HepG2 (cell line): ENCODE results near the gene TAP1. TPM values are rescaled to one million over a fixed set of nuclear protein-coding genes. Genes with fewer than 3 reads are reported as not detected.
A peak's percentile ranks its signal among the peaks of the same experiment; 100 is the strongest.

ENCODE experiments used
- BCL3 ChIP-seq: sonication (generic); formaldehyde crosslinking; IDR thresholded peaks from 2 replicates; pipeline ENCODE4 v1.5.1; 2020; ENCODE audit warnings: mild to moderate bottlenecking, missing genetic modification reagents, moderate library complexity
- BCLAF1 ChIP-seq: fragments of 450-650 bp; IDR thresholded peaks from 2 replicates; pipeline ENCODE4 v1.6.1; 2017; ENCODE audit warnings: mild to moderate bottlenecking
- CHCHD3 ChIP-seq: sonication (generic); formaldehyde crosslinking; IDR thresholded peaks from 2 replicates; pipeline ENCODE4 v1.8.0; 2022; ENCODE audit warnings: mild to moderate bottlenecking, missing genetic modification reagents, moderate library complexity
- CREB1 ChIP-seq, 2 experiments: fragments of 450-650 bp in 1 of 2; IDR thresholded peaks; 2 replicates each; pipeline ENCODE4 v1.6.1; 2016 to 2017; ENCODE audit warnings: control low read depth in 1 of 2, mild to moderate bottlenecking in 1 of 2, missing compliant biosample characterization in 1 of 2, missing genetic modification characterization in 1 of 2
- CSRNP1 ChIP-seq: sonication (generic); formaldehyde crosslinking; IDR thresholded peaks from 2 replicates; pipeline ENCODE4 v1.8.1; 2023; ENCODE audit warnings: mild to moderate bottlenecking, missing genetic modification reagents
- FOXM1 ChIP-seq: sonication (generic); formaldehyde crosslinking; IDR thresholded peaks from 2 replicates; pipeline ENCODE4 v1.5.0; 2020; ENCODE audit warnings: missing genetic modification reagents
- KDM2A ChIP-seq: sonication (generic); formaldehyde crosslinking; IDR thresholded peaks from 2 replicates; pipeline ENCODE4 v1.4.0; 2020; ENCODE audit warnings: low read depth, missing genetic modification reagents, borderline replicate concordance
- MAX ChIP-seq: IDR thresholded peaks from 2 replicates; pipeline ENCODE4 v1.6.1; 2012; ENCODE audit warnings: inconsistent platforms
- POLR2A ChIP-seq, 2 experiments: IDR thresholded peaks; 2 replicates each; pipeline ENCODE4 v1.6.1; 2011; ENCODE audit warnings: low read depth in 2 of 2, low read length in 2 of 2, mild to moderate bottlenecking in 1 of 2, moderate library complexity in 1 of 2; ENCODE audit not compliant: insufficient read depth in 1 of 2
- RELA ChIP-seq: sonication (generic); formaldehyde crosslinking; IDR thresholded peaks from 2 replicates; pipeline ENCODE4 v1.4.0; 2020; ENCODE audit warnings: missing genetic modification reagents
- TGIF2 ChIP-seq: IDR thresholded peaks from 2 replicates; pipeline ENCODE4 v1.6.1; 2016; ENCODE audit warnings: control low read depth, missing compliant biosample characterization
- THAP11 ChIP-seq: IDR thresholded peaks from 2 replicates; pipeline ENCODE4 v1.6.1; 2016; ENCODE audit warnings: missing biosample characterization, missing genetic modification reagents
- ZBTB7B ChIP-seq: sonication (generic); formaldehyde crosslinking; IDR thresholded peaks from 2 replicates; pipeline ENCODE4 v1.4.0; 2020; ENCODE audit warnings: missing genetic modification reagents
- ZFP36 ChIP-seq: fragments of 150-350 bp; IDR thresholded peaks from 2 replicates; pipeline ENCODE4 v1.6.1; 2018; ENCODE audit warnings: borderline replicate concordance, low read length, low read depth; ENCODE audit not compliant: partially characterized antibody
- ZNF205 ChIP-seq: IDR thresholded peaks from 2 replicates; pipeline ENCODE4 v1.6.1; 2018; ENCODE audit warnings: missing biosample characterization, missing genetic modification reagents
- ZNF224 ChIP-seq: sonication (generic); formaldehyde crosslinking; IDR thresholded peaks from 2 replicates; pipeline ENCODE4 v1.5.0; 2020; ENCODE audit warnings: mild to moderate bottlenecking, missing genetic modification reagents
- ZNF253 ChIP-seq: sonication (generic); formaldehyde crosslinking; IDR thresholded peaks from 2 replicates; pipeline ENCODE4 v1.8.0; 2022; ENCODE audit warnings: mild to moderate bottlenecking, missing genetic modification reagents, borderline replicate concordance
- ZNF276 ChIP-seq: sonication (generic); formaldehyde crosslinking; IDR thresholded peaks from 2 replicates; pipeline ENCODE4 v1.4.0; 2020; ENCODE audit warnings: mild to moderate bottlenecking, low read depth, missing genetic modification reagents
- ZNF569 ChIP-seq: sonication (generic); formaldehyde crosslinking; IDR thresholded peaks from 2 replicates; pipeline ENCODE4 v1.5.0; 2020; ENCODE audit warnings: mild to moderate bottlenecking, missing genetic modification reagents, moderate library complexity, borderline replicate concordance
- ZNF746 ChIP-seq: sonication (generic); formaldehyde crosslinking; IDR thresholded peaks from 2 replicates; pipeline ENCODE4 v1.8.0; 2022; ENCODE audit warnings: mild to moderate bottlenecking, missing genetic modification reagents
- ZNF788 ChIP-seq: sonication (generic); formaldehyde crosslinking; IDR thresholded peaks from 2 replicates; pipeline ENCODE4 v1.5.0; 2020; ENCODE audit warnings: mild to moderate bottlenecking, missing genetic modification reagents, borderline replicate concordance
- polyA plus RNA-seq, 8 experiments: library from polyadenylated mRNA; depleted of rRNA in 3 of 8; stranded (reverse) in 7 of 8; unstranded in 1 of 8; fragments of >200 nt; fragmentation: Illumina TruSeq in 4 of 8; extraction: Trizol in 4 of 8; gene quantifications; 2 replicates each; pipeline versions ENCODE4 v1.2.1 to v1.2.3, GENCODE V29; 2011 to 2016; ENCODE audit warnings: low read depth in 4 of 8, missing spikeins in 1 of 8, mixed read lengths in 1 of 8; ENCODE audit not compliant: insufficient read depth in 1 of 8
- total RNA-seq, 5 experiments: library from RNA; depleted of rRNA; stranded (reverse); fragments of >200 nt; fragmentation: Illumina TruSeq; extraction: Trizol; gene quantifications; 2 replicates each; pipeline ENCODE4 v1.2.3, GENCODE V29; 2016; ENCODE audit warnings: low read depth in 1 of 5

Gene TAP1
- total and polyA plus RNA-seq, 2 of the 13 experiments (the other 11 are each of a cell fraction or from before 2014, with no cell fraction given): 31.2 to 52.2 TPM

- peak; percentile 61; the same call in 1 of the 2 replicates for TF ChIP-seq ZBTB7B
- no peak for TF ChIP-seq ZNF569 (CRISPR knock-in tag)
- no peak for TF ChIP-seq FOXM1 (CRISPR knock-in tag)
- TF ChIP-seq ZNF205 (CRISPR knock-in tag): peak; percentile 84; the same call in 1 of the 2 replicates
- TF ChIP-seq ZNF788 (CRISPR knock-in tag): peak; percentile 88; the same call in 1 of the 2 replicates
- TF ChIP-seq BCL3 (CRISPR knock-in tag): 0 out of 2 replicates have a peak, but pooled peaks have one; percentile 7
- TF ChIP-seq RELA (CRISPR knock-in tag): 0 out of 2 replicates have a peak, but pooled peaks have one; percentile 68
- TF ChIP-seq CHCHD3 (CRISPR knock-in tag): no peak
- TF ChIP-seq CREB1 (IDR thresholded peaks at IDR 0.05): no peak
- TF ChIP-seq CREB1 (CRISPR knock-in tag; IDR thresholded peaks at IDR 0.05): no peak
- TF ChIP-seq KDM2A: peak; percentile 97
- TF ChIP-seq POLR2A (IDR thresholded peaks at IDR 0.05; ENCODE audit: insufficient read depth in 1 of 2, low read depth in 2 of 2, low read length in 2 of 2): peak; percentile 60 to 73
- TF ChIP-seq ZNF276: 0 out of 2 replicates have a peak, but pooled peaks have one; percentile 67
- TF ChIP-seq ZNF224 (CRISPR knock-in tag): peak; percentile 37; the same call in 1 of the 2 replicates
- peak; percentile 10 for TF ChIP-seq ZFP36
- TF ChIP-seq ZNF746 (CRISPR knock-in tag): peak; percentile 24; the same call in 1 of the 2 replicates
- no peak for TF ChIP-seq BCLAF1
- TF ChIP-seq ZNF253 (CRISPR knock-in tag): no peak
- TF ChIP-seq THAP11 (CRISPR knock-in tag): peak; percentile 81
- peak; percentile 34; the same call in 1 of the 2 replicates for TF ChIP-seq TGIF2 (CRISPR knock-in tag)
- 0 out of 2 replicates have a peak, but pooled peaks have one; percentile 26 for TF ChIP-seq CSRNP1 (CRISPR knock-in tag)
- peak; percentile 62; the same call in 1 of the 2 replicates for TF ChIP-seq MAX
Measured at GRCh38 chr6:32838114-32838958, 15.2 kb downstream of the TAP1 start, which contains the start of gene TAP2 (continued).
